ENCODE results near the gene SHROOM2.

GRCh38 chrX:9785944-9786797, at the start of gene SHROOM2:
- no peak for TF ChIP-seq CTCF (IDR thresholded peaks at IDR 0.05 in 8 of 11, conservative IDR thresholded peaks at IDR 0.05 in 3 of 11)
- no peak for TF ChIP-seq POLR2A (IDR thresholded peaks at IDR 0.05)
- TF ChIP-seq POLR2AphosphoS5 (IDR thresholded peaks at IDR 0.05): peak in 1 of 3 donors; percentile 31
